GM12891 (cell line): Measurements from ENCODE around the gene MRPS23.

ENCODE experiments used
- POLR2AphosphoS5 ChIP-seq: IDR thresholded peaks from 2 replicates; pipeline ENCODE4 v1.6.1; 2011; ENCODE audit warnings: low read depth, low read length, control low read depth
- TAF1 ChIP-seq: IDR thresholded peaks from 2 replicates; pipeline ENCODE4 v1.6.1; 2011; ENCODE audit warnings: low read depth, low read length, control low read depth

DNA sequence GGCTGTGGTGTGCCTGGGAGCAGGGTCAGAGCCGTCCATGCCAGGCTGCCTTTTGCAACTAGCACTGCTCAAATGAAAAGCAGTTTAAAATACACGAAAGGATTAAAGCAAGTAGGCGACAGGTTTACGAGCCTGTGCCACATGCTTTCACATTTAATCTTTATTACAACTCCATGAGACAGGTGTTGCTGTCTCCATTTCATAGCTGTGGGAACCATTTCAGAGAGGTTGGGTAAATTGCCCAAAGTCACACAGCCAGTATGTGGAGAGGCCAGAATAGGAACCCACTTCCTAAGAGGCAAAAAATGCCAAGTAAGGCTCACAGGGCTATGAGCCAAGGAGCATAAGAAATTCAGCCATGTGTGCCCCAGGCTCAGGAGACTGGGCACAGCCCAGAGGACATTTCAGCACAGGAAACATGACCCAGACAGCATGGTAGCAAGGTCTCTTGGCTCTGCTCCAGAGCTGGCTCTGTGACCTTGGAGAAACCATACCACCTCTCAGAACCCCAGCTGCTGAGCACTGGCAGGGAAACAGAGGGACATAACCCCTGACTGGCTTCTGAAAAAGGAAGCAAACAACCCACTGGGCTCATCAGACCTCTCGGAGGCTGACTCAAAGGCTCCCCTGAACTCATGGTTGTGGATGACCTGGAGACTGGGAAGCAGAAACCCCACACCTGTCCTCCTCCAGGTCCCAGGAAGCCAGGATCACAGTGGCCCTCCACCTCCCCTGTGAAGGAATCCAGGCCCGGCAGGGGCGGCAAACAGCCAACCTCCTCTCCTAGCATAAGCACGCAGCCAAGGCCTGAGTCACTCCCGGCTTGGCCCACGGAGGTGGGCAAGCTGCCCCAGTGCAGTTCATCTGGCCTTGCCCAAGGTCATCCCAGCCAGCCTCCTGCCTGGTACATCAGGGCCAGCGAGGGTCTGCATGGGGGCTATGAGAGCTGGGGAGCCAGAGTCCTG, 40.3 kb upstream of the MRPS23 start:
- TF ChIP-seq POLR2AphosphoS5 (no peak), TAF1 (no peak)
